HG03439 (cell line): ENCODE data around the gene RANGRF.

Source experiments
- ATAC-seq: cut with Tn5 transposase; IDR thresholded peaks from one replicate; pipeline ENCODE4 v1.9.1; 2021; ENCODE audit warnings: mild to moderate bottlenecking, moderate library complexity; ENCODE audit not compliant: unreplicated experiment

Gene RANGRF

DNA sequence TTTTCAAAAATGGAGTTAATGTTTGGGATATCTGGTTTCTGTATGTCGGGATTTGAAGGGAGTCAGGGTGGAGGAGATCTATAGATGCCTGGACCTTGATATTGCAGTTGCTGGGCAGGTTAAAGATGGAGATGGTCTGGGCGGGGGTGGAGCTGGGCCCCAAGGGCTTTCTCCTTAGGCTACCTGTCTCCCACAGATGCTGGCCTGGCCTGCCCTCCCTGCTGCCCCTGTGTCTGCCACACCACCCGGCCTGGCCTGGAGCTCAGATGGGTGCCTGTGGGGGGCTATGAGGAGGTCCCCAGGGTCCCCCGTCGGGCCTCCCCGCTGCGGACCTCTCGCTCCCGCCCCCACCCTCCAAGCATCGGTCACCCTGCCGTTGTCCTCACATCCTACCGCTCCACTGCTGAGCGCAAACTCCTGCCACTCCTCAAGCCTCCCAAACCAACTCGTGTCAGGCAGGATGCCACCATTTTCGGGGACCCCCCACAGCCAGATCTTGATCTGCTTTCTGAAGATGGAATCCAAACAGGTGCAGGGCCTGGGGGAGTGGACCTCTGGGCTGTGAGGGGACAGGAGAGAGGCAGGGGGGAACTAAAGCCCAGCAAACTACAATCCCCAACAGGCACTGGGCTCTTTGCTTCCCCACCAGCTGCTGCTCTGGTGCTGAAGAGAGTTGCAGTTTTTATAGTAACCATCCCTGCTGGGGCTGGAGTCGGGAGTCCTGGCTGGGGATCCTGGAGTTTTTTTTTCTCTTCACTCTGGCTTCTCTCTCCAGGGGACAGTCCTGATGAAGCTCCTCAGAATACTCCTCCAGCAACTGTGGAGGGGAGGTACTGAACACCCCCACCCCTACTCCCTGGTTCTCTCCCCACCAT is 24.5 kb downstream of the RANGRF start:
- ATAC-seq: no peak

DNA sequence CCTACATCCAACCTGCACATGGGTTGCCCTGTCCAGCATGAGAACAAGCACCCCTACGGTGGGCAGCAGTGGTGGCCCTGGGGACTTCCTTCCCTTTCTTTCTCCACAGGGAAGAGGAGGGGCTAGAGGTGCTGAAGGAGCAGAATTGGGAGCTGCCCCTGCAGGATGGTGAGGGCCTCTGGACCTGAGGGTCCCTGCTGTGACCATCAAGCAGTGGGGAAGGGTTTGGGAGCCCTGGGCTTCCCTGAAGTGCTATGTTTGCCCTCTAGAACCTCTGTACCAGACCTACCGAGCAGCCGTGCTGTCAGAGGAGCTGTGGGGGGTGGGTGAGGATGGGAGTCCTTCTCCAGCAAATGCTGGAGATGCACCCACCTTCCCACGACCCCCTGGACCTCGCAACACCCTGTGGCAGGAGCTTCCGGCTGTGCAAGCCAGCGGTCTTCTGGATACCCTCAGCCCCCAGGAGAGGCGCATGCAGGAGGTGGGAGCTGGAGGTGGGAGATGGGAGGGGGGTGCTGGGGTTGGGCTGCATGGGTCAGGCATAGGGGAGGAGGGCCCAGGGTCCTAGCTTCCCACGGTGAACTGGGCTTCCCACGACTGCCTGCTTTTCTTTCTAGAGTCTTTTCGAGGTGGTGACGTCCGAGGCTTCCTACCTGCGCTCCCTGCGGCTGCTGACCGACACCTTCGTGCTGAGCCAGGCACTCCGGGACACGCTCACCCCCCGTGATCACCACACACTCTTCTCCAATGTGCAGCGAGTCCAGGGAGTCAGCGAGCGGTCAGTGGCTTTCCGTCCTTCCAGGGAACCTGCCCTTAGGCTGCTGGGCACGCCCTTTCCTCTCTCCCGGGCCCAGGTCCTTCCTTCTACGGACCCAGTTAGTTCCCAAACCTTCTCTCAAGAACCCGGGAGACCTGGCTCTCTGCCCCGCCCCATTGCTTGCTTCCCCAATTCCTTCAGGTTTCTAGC is 26.6 kb downstream of the RANGRF start:
- no peak for ATAC-seq

DNA sequence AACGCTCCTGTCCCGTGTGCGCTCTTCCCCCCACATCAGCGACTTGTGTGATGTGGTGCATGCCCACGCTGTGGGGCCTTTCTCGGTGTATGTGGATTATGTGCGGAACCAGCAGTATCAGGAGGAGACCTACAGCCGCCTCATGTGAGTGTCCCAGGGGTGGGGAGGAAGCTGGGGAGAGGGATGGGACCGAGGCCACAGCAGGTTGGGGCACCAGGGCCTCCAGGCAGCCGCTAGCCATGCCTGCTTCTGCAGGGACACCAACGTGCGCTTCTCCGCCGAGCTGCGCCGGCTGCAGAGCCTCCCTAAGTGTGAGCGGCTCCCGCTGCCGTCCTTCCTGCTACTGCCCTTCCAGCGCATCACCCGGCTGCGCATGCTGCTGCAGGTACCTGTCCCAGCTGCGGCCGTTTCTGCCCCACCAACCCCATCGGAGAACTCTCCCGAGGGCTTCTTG is 27.3 kb downstream of the RANGRF start:
- ATAC-seq: no peak

DNA sequence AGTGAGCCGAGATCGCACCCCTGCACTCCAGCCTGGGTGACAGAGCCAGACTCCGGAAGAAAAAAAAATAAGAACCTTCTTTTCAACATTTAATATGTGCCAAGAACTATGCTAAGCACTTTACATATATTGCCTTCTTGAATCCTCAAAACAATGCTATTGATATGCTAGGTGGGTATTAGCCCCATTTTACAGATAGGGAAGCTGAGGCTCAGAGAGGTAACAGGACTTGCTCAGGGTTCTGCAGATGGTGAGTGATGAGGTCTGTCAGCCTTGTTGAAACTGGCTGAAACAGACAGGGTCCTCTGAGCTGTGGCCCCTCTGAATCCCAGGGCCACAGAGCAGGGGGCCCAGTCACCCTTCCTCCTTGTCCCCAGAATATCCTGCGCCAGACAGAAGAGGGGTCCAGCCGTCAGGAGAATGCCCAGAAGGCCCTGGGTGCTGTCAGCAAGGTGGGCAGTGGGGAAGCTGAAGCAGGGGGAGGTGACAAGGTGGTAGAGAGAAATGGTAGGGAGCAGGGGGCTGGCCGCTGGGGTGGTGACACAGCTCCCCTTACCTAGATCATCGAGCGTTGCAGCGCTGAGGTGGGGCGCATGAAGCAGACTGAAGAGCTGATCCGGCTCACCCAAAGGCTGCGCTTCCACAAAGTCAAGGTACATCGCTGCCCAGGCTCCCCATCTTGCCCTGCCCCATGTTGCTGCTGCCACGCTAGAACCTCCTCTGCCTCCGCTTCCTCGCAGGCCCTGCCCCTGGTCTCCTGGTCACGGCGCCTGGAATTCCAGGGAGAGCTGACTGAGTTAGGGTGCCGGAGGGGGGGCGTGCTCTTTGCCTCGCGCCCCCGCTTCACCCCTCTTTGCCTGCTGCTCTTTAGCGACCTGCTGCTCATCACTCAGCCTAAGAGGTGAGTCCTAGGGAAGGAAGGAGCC is 29.8 kb downstream of the RANGRF start:
- ATAC-seq: no peak

DNA sequence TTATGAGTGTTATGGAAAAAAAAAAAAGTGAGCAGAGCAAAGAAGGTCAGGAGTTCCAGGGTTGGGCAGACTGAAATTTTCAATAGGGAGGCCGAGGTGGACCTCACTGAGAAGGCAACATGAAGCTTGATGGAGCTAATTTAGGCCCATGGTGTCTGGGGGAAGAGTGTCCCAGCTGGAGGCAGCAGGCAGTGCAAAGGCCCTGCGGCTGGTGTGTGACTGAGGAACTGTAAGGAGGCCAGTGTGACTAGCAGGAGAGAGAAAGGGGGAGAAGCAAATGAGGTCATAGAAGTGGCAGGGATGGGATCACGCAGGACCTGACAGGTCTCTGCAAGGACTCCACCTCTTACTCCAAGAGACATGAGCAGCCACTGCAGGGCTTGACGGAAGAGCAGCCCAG is 31.8 kb downstream of the RANGRF start:
- no peak for ATAC-seq

DNA sequence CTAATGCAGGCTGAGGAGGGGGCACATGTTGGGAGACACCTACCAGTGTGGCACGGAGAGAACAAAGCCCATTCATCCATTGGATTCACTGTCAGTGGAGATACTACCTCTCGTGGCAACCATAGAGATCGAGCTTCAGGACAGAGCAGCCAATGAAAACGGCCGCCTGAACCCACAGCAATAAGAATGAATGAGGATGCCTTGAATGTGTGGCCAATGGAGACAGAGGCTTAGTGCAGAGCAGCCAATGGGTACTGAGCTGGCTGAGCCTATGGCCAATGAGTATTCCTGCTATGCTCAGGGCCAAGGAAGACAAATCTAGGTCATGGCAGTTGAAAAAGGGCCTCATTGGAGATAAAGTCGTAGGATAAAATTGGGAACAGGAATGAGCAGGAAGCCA is 32.5 kb downstream of the RANGRF start:
- no peak for ATAC-seq

DNA sequence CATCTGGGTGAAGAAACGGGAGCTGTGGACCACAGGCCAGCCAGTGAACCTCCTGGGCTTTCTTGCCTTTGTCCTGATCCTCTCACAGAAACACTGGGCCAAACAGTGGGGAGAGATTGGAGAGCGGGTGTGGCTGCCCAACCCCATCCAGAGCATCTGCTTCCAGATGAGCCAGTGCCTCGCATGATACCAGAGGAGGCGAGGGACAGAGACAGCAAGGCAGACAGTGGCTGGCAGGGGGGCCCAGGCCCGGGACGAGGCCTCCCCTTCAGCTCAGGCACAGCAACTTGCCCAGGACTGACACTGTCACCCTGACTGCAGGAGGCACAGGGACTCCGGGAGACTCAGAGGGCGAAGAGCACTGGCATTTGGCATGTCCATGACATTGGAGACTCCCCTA is 33.6 kb downstream of the RANGRF start:
- ATAC-seq: no peak

DNA sequence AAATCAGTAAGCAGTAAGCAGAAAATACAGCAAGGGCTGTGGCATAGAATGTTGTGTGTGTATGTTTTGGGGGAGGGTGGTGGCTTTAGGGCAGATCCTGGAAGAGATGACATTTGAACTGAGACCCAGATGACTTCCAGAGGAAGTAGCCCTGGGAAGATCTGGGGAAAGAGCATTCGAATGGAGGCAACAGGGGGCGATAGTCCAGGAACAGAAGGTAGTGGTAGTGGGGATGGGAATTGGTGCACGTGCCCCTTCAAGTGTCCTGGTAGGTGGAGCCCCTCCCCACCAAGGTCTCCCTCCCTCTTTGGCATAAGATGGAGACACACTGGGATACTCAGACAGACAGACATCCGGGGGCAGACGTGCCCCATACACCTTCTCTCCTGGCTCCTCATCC is 35.7 kb downstream of the RANGRF start:
- no peak for ATAC-seq

DNA sequence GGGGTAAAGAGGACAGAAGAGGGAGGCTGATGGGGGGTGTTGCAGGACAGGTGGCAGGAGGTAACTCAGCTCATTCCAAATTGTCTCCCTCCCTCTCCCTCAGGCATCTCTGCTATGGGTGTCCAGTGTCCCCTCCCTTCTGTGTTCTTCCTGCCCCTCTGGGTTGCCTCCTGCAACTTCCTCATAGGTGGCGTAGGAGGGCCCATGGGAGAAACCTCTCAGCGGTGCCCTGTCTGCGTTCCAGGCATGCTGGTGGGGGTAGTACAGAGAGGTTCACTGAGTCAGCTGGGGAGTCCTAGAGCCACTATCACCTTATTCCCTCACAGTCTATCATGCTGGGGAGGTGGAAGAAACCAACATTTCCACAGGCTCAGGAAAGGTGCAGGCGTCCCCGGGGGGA is 36.5 kb downstream of the RANGRF start:
- ATAC-seq: no peak

DNA sequence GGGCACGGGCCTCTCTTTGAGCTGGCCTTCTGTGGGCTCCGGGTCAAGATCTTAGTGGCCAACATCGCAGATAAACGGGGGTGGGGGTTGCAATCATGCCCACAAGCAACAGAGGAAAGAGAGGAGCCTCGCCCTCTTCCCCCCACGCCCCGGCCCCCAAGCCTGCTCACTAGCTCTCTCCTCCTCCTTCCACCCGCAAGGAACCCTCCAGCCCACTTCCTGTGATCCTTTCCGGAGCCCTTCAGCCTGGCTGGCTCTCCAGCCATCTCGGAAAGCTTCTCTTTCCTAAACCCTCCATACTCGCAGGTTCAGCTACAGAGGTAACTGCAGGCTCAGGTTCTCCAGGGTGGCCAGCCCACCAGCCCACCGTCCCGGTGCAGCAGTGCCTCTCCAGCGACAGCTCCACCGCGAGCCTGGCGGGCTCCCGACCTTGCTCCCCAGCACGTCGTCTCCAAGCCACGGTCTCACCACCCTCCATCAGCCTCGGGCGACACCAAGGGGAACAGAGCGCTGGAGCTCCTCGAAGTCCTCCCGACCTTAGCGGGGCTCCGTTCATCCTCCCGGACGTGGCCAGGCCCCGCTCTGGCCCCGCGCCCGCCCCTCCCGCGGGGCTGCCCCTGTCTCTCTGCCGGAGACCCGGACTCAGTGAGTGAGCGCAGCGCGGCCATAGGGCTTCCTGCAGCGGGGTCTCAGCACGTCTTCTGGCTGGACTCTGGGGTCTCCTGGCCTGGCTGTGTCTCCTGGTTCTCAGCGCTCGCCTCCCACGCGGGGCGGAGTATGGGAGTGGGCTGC is 38.2 kb downstream of the RANGRF start:
- no peak for ATAC-seq

DNA sequence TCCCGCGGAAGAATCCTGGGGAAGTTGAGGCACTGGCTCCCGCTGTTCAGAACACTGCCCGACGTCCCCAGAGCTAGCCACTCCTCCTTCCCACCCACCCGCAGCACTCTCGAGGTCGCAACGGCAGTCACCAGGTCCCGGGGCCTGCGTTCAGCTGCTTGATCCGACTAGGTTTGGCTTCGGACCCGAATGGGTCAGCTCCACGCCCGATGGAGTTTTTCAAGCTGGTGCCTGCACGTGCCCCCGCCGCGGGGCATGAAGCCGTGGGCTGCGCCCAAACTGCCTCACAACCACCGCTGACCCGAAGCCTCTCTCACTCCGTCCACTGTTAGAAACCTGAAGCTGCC is 38.8 kb downstream of the RANGRF start:
- no peak for ATAC-seq

DNA sequence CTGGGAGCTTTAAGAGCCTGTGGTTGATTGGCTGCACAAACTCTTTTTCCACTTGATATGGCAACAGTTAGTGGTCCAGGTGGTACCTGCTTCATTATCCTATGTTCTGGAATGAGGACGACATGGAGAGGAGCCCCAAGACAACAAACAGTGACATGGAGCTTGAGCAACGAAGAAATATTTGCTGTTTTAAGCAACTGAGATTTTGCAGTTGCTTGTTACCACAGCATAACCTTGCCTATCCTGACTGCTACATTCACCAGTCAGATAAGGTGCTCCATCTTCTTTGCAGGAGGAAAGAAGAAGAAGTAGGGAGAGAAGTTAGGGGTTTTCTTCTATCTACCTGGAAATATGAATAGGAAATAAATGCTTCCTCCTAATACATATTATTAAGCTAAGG is 43.7 kb downstream of the RANGRF start:
- ATAC-seq: no peak

DNA sequence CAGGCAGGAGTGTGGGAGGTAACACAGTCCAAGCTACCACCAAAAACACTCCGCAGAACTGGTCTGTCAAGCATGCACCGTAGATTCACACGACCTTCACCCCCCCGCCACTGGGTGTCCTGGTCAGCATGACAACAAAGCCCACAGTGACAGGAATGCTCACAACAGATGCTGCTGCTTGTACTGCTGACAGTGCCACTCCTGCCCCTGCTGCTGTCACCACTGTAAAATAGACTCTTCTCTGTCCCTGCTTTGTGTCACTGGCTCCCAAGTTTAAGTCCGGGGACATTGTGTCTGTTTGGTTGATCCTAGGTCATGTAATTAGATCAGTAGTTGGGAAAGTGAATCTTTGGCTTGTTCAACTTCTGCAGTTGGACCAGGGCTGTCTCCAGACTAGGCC is 44.2 kb downstream of the RANGRF start:
- ATAC-seq: no peak

DNA sequence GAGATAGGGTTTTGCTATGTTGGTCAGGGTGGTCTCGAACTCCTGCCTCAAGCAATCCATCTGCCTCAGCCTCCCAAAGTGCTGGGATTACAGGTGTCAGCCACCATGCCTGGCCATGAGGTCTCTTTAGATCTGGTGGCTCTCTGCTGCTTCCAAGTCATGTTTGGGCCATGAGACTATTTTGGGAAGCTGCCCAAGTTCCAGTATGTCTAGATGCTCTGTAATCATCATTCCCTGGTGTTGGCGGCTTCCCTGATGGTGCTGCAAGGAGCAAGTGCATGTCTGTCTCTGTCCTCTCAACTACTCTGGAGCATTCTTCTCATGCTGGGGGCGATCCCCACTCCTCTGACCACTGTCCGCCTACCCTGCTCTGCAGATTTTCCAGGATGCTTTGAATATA is 44.8 kb downstream of the RANGRF start:
- no peak for ATAC-seq

DNA sequence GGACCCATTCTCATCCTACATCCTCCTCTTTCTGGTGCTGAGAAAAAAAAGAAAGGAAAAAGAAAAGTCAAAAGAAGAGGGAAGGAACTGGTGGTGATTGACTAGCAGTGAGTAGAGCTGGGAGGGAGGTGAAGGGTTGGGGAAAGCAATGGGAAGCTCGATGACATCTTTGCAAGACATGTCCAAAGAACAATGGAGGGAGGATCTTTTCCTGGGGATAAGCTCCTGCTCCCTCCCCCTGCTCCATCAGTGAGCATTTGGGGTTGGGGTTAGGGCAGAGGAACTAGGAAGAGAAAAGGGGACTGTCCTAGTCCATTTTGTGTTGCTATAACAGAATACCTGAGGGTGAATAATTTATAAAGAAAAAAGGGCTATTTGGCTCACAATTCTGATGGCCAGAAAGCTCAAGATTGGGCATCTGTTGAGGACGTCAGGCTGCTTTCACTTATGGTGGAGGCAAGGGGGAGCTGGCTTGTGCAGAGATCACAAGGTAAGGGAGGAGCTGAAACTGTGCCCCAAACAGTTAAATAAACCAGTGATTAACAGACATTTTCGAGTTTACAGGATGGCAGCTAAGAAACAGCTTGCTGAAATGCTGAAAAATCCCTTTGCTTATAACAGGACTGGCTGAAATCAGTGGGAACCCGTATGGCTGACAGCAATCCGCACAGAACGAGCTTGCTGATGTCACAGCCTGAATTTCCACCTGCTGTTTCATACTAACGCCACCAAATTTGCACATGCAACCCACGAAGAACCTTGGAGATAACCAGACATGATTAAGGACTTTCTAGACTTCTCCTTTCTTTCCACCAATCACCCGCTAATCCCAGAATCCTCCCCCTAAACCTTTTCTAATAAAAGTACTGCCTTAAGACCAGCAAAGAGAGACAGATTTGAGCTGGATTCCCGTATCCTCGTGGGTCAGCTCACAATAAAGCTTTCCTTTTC is 49.6 kb downstream of the RANGRF start:
- ATAC-seq: no peak

DNA sequence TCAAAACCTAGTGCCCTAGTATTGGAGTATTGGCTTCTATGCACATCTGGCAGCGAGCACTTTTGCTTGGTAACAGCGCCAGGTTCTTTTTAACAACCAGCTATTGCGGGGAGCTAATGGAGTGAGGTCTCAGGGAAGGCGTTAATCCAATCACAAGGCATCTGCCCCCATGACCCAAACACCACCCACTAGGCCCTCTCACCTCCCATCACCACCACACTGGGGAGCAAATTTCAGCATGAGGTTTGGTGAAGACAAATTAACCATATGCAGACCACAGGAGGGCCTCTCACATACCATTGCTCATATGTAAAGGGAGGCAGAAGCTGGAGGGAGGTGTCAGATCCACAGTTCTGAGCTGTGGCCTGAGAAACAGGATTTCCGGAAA is 50.3 kb downstream of the RANGRF start:
- no peak for ATAC-seq

DNA sequence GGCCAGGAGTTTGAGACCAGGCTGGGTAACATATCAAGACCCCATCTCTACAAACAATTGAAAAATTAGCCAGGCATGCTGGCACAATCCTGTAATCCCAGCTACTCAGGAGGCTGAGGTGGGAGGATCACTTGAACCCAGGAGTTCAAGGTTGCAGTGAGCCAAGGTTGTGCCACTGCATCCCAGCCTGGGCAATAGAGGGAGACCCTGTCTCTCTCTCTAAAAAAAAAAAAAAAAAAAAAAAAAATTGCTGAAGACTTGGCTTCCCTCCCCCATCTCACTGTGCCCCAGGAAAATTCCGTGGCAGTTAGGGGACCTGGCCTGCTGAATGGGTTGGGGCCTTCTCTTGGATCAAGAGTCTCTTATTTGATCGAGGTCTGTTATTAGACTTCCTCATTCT is 51.1 kb downstream of the RANGRF start, which contains the start of gene ODF4:
TSS of gene ODF4 (plus strand) at position 301 of the 400 bp plus-strand sequence. CDS start 212 bp downstream, outside the sequence.
- ATAC-seq: no peak
